BLaER1 (cell line): ENCODE results near the gene ARHGEF3.

ENCODE experiments used
- H3K27ac ChIP-seq: shearing (Covaris generic); formaldehyde crosslinking; 2 replicates; pipeline ENCODE4 v1.8.1; 2022
- H3K27me3 ChIP-seq: shearing (Covaris generic); formaldehyde crosslinking; 2 replicates; pipeline ENCODE4 v1.8.1; 2022
- H3K36me3 ChIP-seq: shearing (Covaris generic); formaldehyde crosslinking; 2 replicates; pipeline ENCODE4 v1.8.1; 2022
- H3K4me1 ChIP-seq: shearing (Covaris generic); formaldehyde crosslinking; 2 replicates; pipeline ENCODE4 v1.8.1; 2022
- H3K4me2 ChIP-seq: shearing (Covaris generic); formaldehyde crosslinking; 2 replicates; pipeline ENCODE4 v1.8.1; 2022
- H3K4me3 ChIP-seq: shearing (Covaris generic); formaldehyde crosslinking; 2 replicates; pipeline ENCODE4 v1.8.1; 2022
- H3K9ac ChIP-seq: shearing (Covaris generic); formaldehyde crosslinking; 2 replicates; pipeline ENCODE4 v1.8.1; 2022
- H3K9me3 ChIP-seq: shearing (Covaris generic); formaldehyde crosslinking; 2 replicates; pipeline ENCODE4 v1.8.1; 2022
- H4K20me1 ChIP-seq: shearing (Covaris generic); formaldehyde crosslinking; 2 replicates; pipeline ENCODE4 v1.8.1; 2022
- Cebpa-rat ChIP-seq: shearing (Covaris generic); IDR thresholded peaks from 2 replicates; pipeline ENCODE4 v1.8.1; 2022

Gene ARHGEF3

GRCh38 chr3:56796996-56797395, 4.8 kb downstream of the ARHGEF3 start:
- Histone ChIP-seq H3K27ac (no peak overlapping the region), H3K9ac (no peak overlapping the region), H3K4me1 (peaks cover 10% of the 10 kb centered on the region; the same call in 1 of the 2 replicates), H4K20me1 (peaks cover 19% of the 10 kb centered on the region; the same call in 1 of the 2 replicates), H3K27me3 (peaks cover 21% of the 10 kb centered on the region), H3K36me3 (no peaks in the 10 kb centered on the region), H3K9me3 (no peaks in the 10 kb centered on the region), H3K4me3 (no peak overlapping the region), H3K4me2 (no peak overlapping the region)
- no peak for TF ChIP-seq Cebpa-rat

GRCh38 chr3:56796202-56796601, 5.5 kb downstream of the ARHGEF3 start:
- no peak overlapping the region for H3K4me2 ChIP-seq
- no peak overlapping the region for H3K9ac ChIP-seq
- H3K27ac ChIP-seq, result no peak overlapping the region
- peaks cover 13% of the 10 kb centered on the region for H3K27me3 ChIP-seq
- H3K4me3 ChIP-seq, result no peak overlapping the region
- H4K20me1 ChIP-seq, result peaks cover 14% of the 10 kb centered on the region; the same call in 1 of the 2 replicates
- H3K9me3 ChIP-seq, result no peaks in the 10 kb centered on the region
- no peaks in the 10 kb centered on the region for H3K36me3 ChIP-seq
- H3K4me1 ChIP-seq, result peaks cover 3% of the 10 kb centered on the region; the same call in 1 of the 2 replicates
- no peak for TF ChIP-seq Cebpa-rat

- no peak overlapping the region for H3K4me3 ChIP-seq
- no peaks in the 10 kb centered on the region for H3K9me3 ChIP-seq
- H4K20me1 ChIP-seq, result peaks cover 10% of the 10 kb centered on the region; the same call in 1 of the 2 replicates
- H3K27ac ChIP-seq, result no peak overlapping the region
- no peaks in the 10 kb centered on the region for H3K4me1 ChIP-seq
- TF ChIP-seq Cebpa-rat, result no peak
- peaks cover 9% of the 10 kb centered on the region for H3K27me3 ChIP-seq
- no peak overlapping the region for H3K9ac ChIP-seq
- H3K36me3 ChIP-seq, result no peaks in the 10 kb centered on the region
- no peak overlapping the region for H3K4me2 ChIP-seq
Measured at GRCh38 chr3:56795829-56796185, 5.9 kb downstream of the ARHGEF3 start.

- H3K9ac ChIP-seq, result no peak overlapping the region
- no peak for TF ChIP-seq Cebpa-rat
- no peak overlapping the region for H3K4me2 ChIP-seq
- no peaks in the 10 kb centered on the region for H3K9me3 ChIP-seq
- H3K27ac ChIP-seq, result no peak overlapping the region
- no peak overlapping the region for H3K4me3 ChIP-seq
- peaks cover 5% of the 10 kb centered on the region for H3K4me1 ChIP-seq
- no peaks in the 10 kb centered on the region for H3K36me3 ChIP-seq
- H4K20me1 ChIP-seq, result peaks cover 4% of the 10 kb centered on the region; the same call in 1 of the 2 replicates
- peaks cover 4% of the 10 kb centered on the region; the same call in 1 of the 2 replicates for H3K27me3 ChIP-seq
Measured at GRCh38 chr3:56795097-56795828, 6.5 kb downstream of the ARHGEF3 start.

GRCh38 chr3:56792193-56792592, 9.6 kb downstream of the ARHGEF3 start:
- peaks cover 10% of the 10 kb centered on the region for H3K4me1 ChIP-seq
- no peak for TF ChIP-seq Cebpa-rat

GRCh38 chr3:56790016-56790821, 11.5 kb downstream of the ARHGEF3 start:
- no peaks in the 10 kb centered on the region for H4K20me1 ChIP-seq
- H3K4me1 ChIP-seq, result peaks cover 10% of the 10 kb centered on the region
- H3K27ac ChIP-seq, result no peak overlapping the region
- H3K27me3 ChIP-seq, result no peaks in the 10 kb centered on the region
- H3K36me3 ChIP-seq, result no peaks in the 10 kb centered on the region
- no peaks in the 10 kb centered on the region for H3K9me3 ChIP-seq
- H3K9ac ChIP-seq, result no peak overlapping the region
- TF ChIP-seq Cebpa-rat, result no peak
- peak overlapping the region; percentile 20; the same call in 1 of the 2 replicates for H3K4me2 ChIP-seq
- no peak overlapping the region for H3K4me3 ChIP-seq

More at GRCh38 chr3:56792193-56792592, 9.6 kb downstream of the ARHGEF3 start:
- Histone ChIP-seq H3K9ac (no peak overlapping the region), H3K36me3 (no peaks in the 10 kb centered on the region), H3K27me3 (no peaks in the 10 kb centered on the region), H3K9me3 (no peaks in the 10 kb centered on the region), H4K20me1 (no peaks in the 10 kb centered on the region), H3K4me2 (no peak overlapping the region), H3K4me3 (no peak overlapping the region), H3K27ac (no peak overlapping the region)

GRCh38 chr3:56789076-56789475, 12.7 kb downstream of the ARHGEF3 start:
- Histone ChIP-seq H3K9me3 (no peaks in the 10 kb centered on the region), H3K9ac (no peak overlapping the region), H3K36me3 (no peaks in the 10 kb centered on the region), H3K27me3 (no peaks in the 10 kb centered on the region), H3K27ac (no peak overlapping the region), H3K4me1 (peaks cover 14% of the 10 kb centered on the region), H3K4me3 (no peak overlapping the region), H4K20me1 (no peaks in the 10 kb centered on the region), H3K4me2 (no peak overlapping the region)
- no peak for TF ChIP-seq Cebpa-rat

GRCh38 chr3:56788521-56788920, 13.2 kb downstream of the ARHGEF3 start:
- Histone ChIP-seq H3K9ac (no peak overlapping the region), H3K9me3 (no peaks in the 10 kb centered on the region), H3K4me2 (no peak overlapping the region)

GRCh38 chr3:56787784-56788256, 13.9 kb downstream of the ARHGEF3 start:
- no peak overlapping the region for H3K4me2 ChIP-seq
- no peak overlapping the region for H3K27ac ChIP-seq
- H3K27me3 ChIP-seq, result no peaks in the 10 kb centered on the region
- H3K9me3 ChIP-seq, result no peaks in the 10 kb centered on the region
- no peak overlapping the region for H3K9ac ChIP-seq
- H3K36me3 ChIP-seq, result no peaks in the 10 kb centered on the region
- H3K4me3 ChIP-seq, result no peak overlapping the region
- no peak for TF ChIP-seq Cebpa-rat
- H4K20me1 ChIP-seq, result no peaks in the 10 kb centered on the region
- peaks cover 25% of the 10 kb centered on the region for H3K4me1 ChIP-seq

More at GRCh38 chr3:56788521-56788920, 13.2 kb downstream of the ARHGEF3 start:
- Histone ChIP-seq H4K20me1 (no peaks in the 10 kb centered on the region), H3K27ac (no peak overlapping the region), H3K36me3 (no peaks in the 10 kb centered on the region), H3K27me3 (no peaks in the 10 kb centered on the region), H3K4me1 (peaks cover 19% of the 10 kb centered on the region), H3K4me3 (no peak overlapping the region)
- no peak for TF ChIP-seq Cebpa-rat
